Liver (tissue), 9 donors: Measurements from ENCODE around the gene NEK7. TPM values are rescaled to one million over a fixed set of nuclear protein-coding genes. Genes with fewer than 3 reads are reported as not detected.

Source experiments
- DNase-seq: peaks from one replicate; pipeline ENCODE4 v3.0.0-alpha.2; 2017; ENCODE audit warnings: low spot score
- H3K27ac ChIP-seq, 2 donors: one replicate each; pipeline ENCODE4 v1.7.0; 2013; ENCODE audit warnings: inconsistent platforms in 2 of 2, low read length in 2 of 2, control low read depth in 1 of 2, low read depth in 1 of 2, mild to moderate bottlenecking in 1 of 2
- H3K27me3 ChIP-seq, 4 donors: one replicate each; pipeline versions ENCODE4 v1.6.1 to v1.7.0; 2013; ENCODE audit warnings: low read length in 3 of 4, inconsistent platforms in 1 of 4, mild to moderate bottlenecking in 1 of 4, moderate library complexity in 1 of 4; ENCODE audit not compliant: control insufficient read depth in 4 of 4, insufficient read depth in 4 of 4
- H3K36me3 ChIP-seq, 4 donors: one replicate each; pipeline versions ENCODE4 v1.6.1 to v1.7.0; 2013; ENCODE audit warnings: low read length in 3 of 4, mild to moderate bottlenecking in 3 of 4, low read depth in 1 of 4, moderate library complexity in 1 of 4; ENCODE audit not compliant: control insufficient read depth in 4 of 4, insufficient read depth in 3 of 4
- H3K4me1 ChIP-seq, 4 donors: one replicate each; pipeline versions ENCODE4 v1.6.1 to v1.7.0; 2013; ENCODE audit warnings: low read length in 3 of 4, mild to moderate bottlenecking in 3 of 4, moderate library complexity in 1 of 4; ENCODE audit not compliant: control insufficient read depth in 4 of 4, insufficient read depth in 4 of 4
- H3K4me3 ChIP-seq, 3 donors: one replicate each; pipeline versions ENCODE4 v1.6.1 to v1.7.0; 2013; ENCODE audit warnings: low read length in 3 of 3, control low read depth in 1 of 3, low read depth in 1 of 3, mild to moderate bottlenecking in 1 of 3
- H3K9ac ChIP-seq, 2 donors: one replicate each; pipeline ENCODE4 v1.7.0; 2013; ENCODE audit warnings: low read length in 2 of 2, mild to moderate bottlenecking in 2 of 2, moderate library complexity in 2 of 2, control low read depth in 1 of 2, low read depth in 1 of 2
- H3K9me3 ChIP-seq, 4 donors: one replicate each; pipeline versions ENCODE4 v1.6.1 to v1.7.0; 2013; ENCODE audit warnings: low read length in 3 of 4; ENCODE audit not compliant: control insufficient read depth in 4 of 4
- ATF3 ChIP-seq: IDR thresholded peaks from 2 replicates; pipeline ENCODE4 v1.6.1; 2016; ENCODE audit warnings: antibody characterized with exemption
- EGR1 ChIP-seq, 2 donors: IDR thresholded peaks; 2 replicates each; pipeline ENCODE4 v1.6.1; 2016 to 2018; ENCODE audit warnings: antibody characterized with exemption in 2 of 2, low read depth in 2 of 2
- FOXA1 ChIP-seq: IDR thresholded peaks from 2 replicates; pipeline ENCODE4 v1.6.1; 2016; ENCODE audit warnings: antibody characterized with exemption
- FOXA2 ChIP-seq: IDR thresholded peaks from 2 replicates; pipeline ENCODE4 v1.6.1; 2016; ENCODE audit warnings: antibody characterized with exemption
- GABPA ChIP-seq, 2 donors: IDR thresholded peaks in 1 of 2; conservative IDR thresholded peaks in 1 of 2; 2 replicates each; pipeline ENCODE4 v1.6.1; 2016; ENCODE audit warnings: antibody characterized with exemption in 2 of 2, mild to moderate bottlenecking in 1 of 2, moderate library complexity in 1 of 2
- HNF4G ChIP-seq: IDR thresholded peaks from 2 replicates; pipeline ENCODE4 v1.6.1; 2016; ENCODE audit warnings: antibody characterized with exemption
- JUND ChIP-seq, 2 donors: IDR thresholded peaks; 2 replicates each; pipeline ENCODE4 v1.6.1; 2016; ENCODE audit warnings: antibody characterized with exemption in 2 of 2
- RAD21 ChIP-seq, 2 donors: IDR thresholded peaks; 2 replicates each; pipeline ENCODE4 v1.6.1; 2016; ENCODE audit warnings: antibody characterized with exemption in 2 of 2, mild to moderate bottlenecking in 2 of 2
- REST ChIP-seq: IDR thresholded peaks from 2 replicates; pipeline ENCODE4 v1.6.1; 2016; ENCODE audit warnings: antibody characterized with exemption, mild to moderate bottlenecking
- RXRA ChIP-seq, 2 donors: IDR thresholded peaks; 2 replicates each; pipeline ENCODE4 v1.6.1; 2017 to 2018; ENCODE audit warnings: antibody characterized with exemption in 2 of 2, mild to moderate bottlenecking in 1 of 2
- SP1 ChIP-seq: IDR thresholded peaks from 2 replicates; pipeline ENCODE4 v1.6.1; 2018; ENCODE audit warnings: antibody characterized with exemption, mild to moderate bottlenecking
- TAF1 ChIP-seq: conservative IDR thresholded peaks from 2 replicates; pipeline ENCODE4 v1.6.1; 2016; ENCODE audit warnings: antibody characterized with exemption, mild to moderate bottlenecking
- WGBS: extraction: QIAGEN DNeasy Blood & Tissue Kit; methylation state at CpG from one replicate; pipeline ENCODE4 v1.1.7; 2013; 5-methylcytosine and 5-hydroxymethylcytosine counted together
- polyA plus RNA-seq, 2 donors: library from polyadenylated mRNA; stranded (reverse) in 1 of 2; unstranded in 1 of 2; fragments of 200-250 nt in 1 of 2; fragments of >200 nt in 1 of 2; fragmentation: Nextera tagmentation in 1 of 2; extraction: Ambion mirVana in 1 of 2; gene quantifications; one replicate each; pipeline versions ENCODE4 v1.2.1 to v1.2.3, GENCODE V29; 2013 to 2015
- total RNA-seq, 2 donors: library from RNA; depleted of rRNA; stranded (reverse); fragments of >200 nt; gene quantifications; one replicate each; pipeline ENCODE4 v1.2.3, GENCODE V29; 2014
- TF ChIP-seq, protein P1 (sequence below): IDR thresholded peaks from 2 replicates; pipeline ENCODE4 v1.6.1; 2016; ENCODE audit warnings: antibody characterized with exemption
- donor health status: healthy.
- donor health status: healthy.
- donor health status: healthy.
- donor health status: healthy.
- donor health status: healthy.

NEK7 gene
- total and polyA plus RNA-seq, 4 donors = 9.2 to 34.4 (median 20.2) TPM

GRCh38 chr1:198253668-198254067 is 96.9 kb downstream of the NEK7 start:
- Histone ChIP-seq H3K9me3 (no peaks in the 10 kb centered on the region), H3K9ac (no peak overlapping the region), H3K27me3 (no peaks in the 10 kb centered on the region), H3K4me3 (no peak overlapping the region), H3K27ac (no peak overlapping the region), H3K4me1 (no peaks in the 10 kb centered on the region), H3K36me3 (peaks cover 0 to 5% (median 0%) of the 10 kb centered on the region in 4 donors)
- no peak for DNase-seq
- 66% methylated on average over 1 of the region's 1 CpG for WGBS
- TF ChIP-seq FOXA2 (no peak), ATF3 (no peak), SP1 (no peak), GABPA (IDR thresholded peaks at IDR 0.05 in 1 of 2, conservative IDR thresholded peaks at IDR 0.05 in 1 of 2) (no peak), EGR1 (IDR thresholded peaks at IDR 0.05; ENCODE audit: low read depth in 2 of 2) (no peak), JUND (IDR thresholded peaks at IDR 0.05) (no peak), REST (no peak), RAD21 (IDR thresholded peaks at IDR 0.05) (no peak), HNF4G (no peak), RXRA (IDR thresholded peaks at IDR 0.05) (no peak), TAF1 (no peak), FOXA1 (no peak)
- TF ChIP-seq, protein P1, sequence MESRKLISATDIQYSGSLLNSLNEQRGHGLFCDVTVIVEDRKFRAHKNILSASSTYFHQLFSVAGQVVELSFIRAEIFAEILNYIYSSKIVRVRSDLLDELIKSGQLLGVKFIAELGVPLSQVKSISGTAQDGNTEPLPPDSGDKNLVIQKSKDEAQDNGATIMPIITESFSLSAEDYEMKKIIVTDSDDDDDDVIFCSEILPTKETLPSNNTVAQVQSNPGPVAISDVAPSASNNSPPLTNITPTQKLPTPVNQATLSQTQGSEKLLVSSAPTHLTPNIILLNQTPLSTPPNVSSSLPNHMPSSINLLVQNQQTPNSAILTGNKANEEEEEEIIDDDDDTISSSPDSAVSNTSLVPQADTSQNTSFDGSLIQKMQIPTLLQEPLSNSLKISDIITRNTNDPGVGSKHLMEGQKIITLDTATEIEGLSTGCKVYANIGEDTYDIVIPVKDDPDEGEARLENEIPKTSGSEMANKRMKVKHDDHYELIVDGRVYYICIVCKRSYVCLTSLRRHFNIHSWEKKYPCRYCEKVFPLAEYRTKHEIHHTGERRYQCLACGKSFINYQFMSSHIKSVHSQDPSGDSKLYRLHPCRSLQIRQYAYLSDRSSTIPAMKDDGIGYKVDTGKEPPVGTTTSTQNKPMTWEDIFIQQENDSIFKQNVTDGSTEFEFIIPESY = no peak

- Histone ChIP-seq H3K27me3 (no peaks in the 10 kb centered on the region), H3K9ac (no peak overlapping the region), H3K27ac (no peak overlapping the region), H3K9me3 (no peaks in the 10 kb centered on the region), H3K4me3 (no peak overlapping the region), H3K4me1 (no peaks in the 10 kb centered on the region), H3K36me3 (peaks cover 0 to 5% (median 0%) of the 10 kb centered on the region in 4 donors)
- DNase-seq = no peak
- TF ChIP-seq REST = no peak
- no peak for TF ChIP-seq GABPA (IDR thresholded peaks at IDR 0.05 in 1 of 2, conservative IDR thresholded peaks at IDR 0.05 in 1 of 2)
- no peak for TF ChIP-seq EGR1 (IDR thresholded peaks at IDR 0.05; ENCODE audit: low read depth in 2 of 2)
- 88% methylated on average over 2 of the region's 2 CpGs for WGBS
Observed at GRCh38 chr1:198254521-198254920, 97.7 kb downstream of the NEK7 start.
